Mesodermal cell (in vitro differentiated cells): Measurements from ENCODE around the gene DZIP1L.

Source experiments
- H3K27ac ChIP-seq: 2 replicates; pipeline ENCODE4 v1.7.0; 2013; ENCODE audit warnings: mild to moderate bottlenecking, low read depth, low read length, moderate library complexity; ENCODE audit not compliant: severe bottlenecking
- H3K36me3 ChIP-seq: 2 replicates; pipeline ENCODE4 v1.7.1; 2013; ENCODE audit warnings: mild to moderate bottlenecking, low read length, moderate library complexity; ENCODE audit not compliant: control insufficient read depth, insufficient read depth
- H3K4me1 ChIP-seq: one replicate; pipeline ENCODE4 v1.7.1; 2013; ENCODE audit warnings: mild to moderate bottlenecking, low read length; ENCODE audit not compliant: insufficient read depth, control insufficient read depth, poor library complexity, severe bottlenecking
- H3K4me3 ChIP-seq: 2 replicates; pipeline ENCODE4 v1.7.0; 2013; ENCODE audit warnings: low read length, control low read depth, mild to moderate bottlenecking; ENCODE audit not compliant: insufficient read depth, poor library complexity, severe bottlenecking; ENCODE audit errors: extremely low read depth
- H3K9me3 ChIP-seq: 2 replicates; pipeline ENCODE4 v1.7.1; 2013; ENCODE audit warnings: mild to moderate bottlenecking, low read length, moderate library complexity; ENCODE audit not compliant: control insufficient read depth
- WGBS, 2 experiments: methylation state at CpG; one replicate each; pipeline ENCODE4 v1.1.5; 2013; ENCODE audit warnings: missing lambda C conversion rate in 2 of 2; ENCODE audit not compliant: insufficient coverage in 2 of 2; 5-methylcytosine and 5-hydroxymethylcytosine counted together

Gene DZIP1L

DNA sequence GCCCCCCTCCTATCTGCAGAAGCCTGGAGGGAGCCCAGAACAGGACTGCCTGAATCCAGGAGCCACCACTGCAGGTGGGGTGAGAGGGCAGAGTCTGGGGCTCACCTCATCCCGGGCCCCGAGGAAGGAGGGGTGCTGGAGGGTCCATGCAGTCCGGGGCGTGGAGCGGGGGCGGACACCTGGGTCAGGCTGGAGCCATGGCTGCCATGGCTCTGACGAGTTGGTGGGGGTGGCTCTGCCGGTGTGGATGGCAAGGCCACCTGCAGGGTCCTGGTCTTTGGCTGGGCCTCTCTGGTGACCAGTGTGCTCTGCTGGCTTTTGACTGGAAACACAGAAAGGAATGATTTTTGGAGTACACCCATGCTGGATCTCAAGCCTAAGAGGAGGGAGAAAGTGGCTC is 47.4 kb downstream of the DZIP1L start:
- Histone ChIP-seq H3K4me3 (no peak overlapping the region), H3K4me1 (no peaks in the 10 kb centered on the region), H3K36me3 (peaks cover 82% of the 10 kb centered on the region), H3K9me3 (no peaks in the 10 kb centered on the region), H3K27ac (no peak overlapping the region)
- WGBS, 2 experiments = 76 to 79% methylated on average over 8 of the region's 8 CpGs

GRCh38 chr3:138066972-138067371 is 48.4 kb downstream of the DZIP1L start:
- no peak overlapping the region for H3K4me3 ChIP-seq
- peaks cover 86% of the 10 kb centered on the region for H3K36me3 ChIP-seq
- no peaks in the 10 kb centered on the region for H3K9me3 ChIP-seq
- WGBS, 2 experiments = 100% methylated on average over 1 of the region's 3 CpGs
- H3K27ac ChIP-seq = no peak overlapping the region
- H3K4me1 ChIP-seq = no peaks in the 10 kb centered on the region

GRCh38 chr3:138066383-138066782 is 49.0 kb downstream of the DZIP1L start:
- H3K9me3 ChIP-seq = no peaks in the 10 kb centered on the region
- H3K4me1 ChIP-seq = peaks cover under 1% of the 10 kb centered on the region
- H3K36me3 ChIP-seq = peaks cover 81% of the 10 kb centered on the region
- no peak overlapping the region for H3K4me3 ChIP-seq
- WGBS, 2 experiments = 92% methylated on average over 3 to 6 of the region's 8 CpGs
- H3K27ac ChIP-seq = no peak overlapping the region

GRCh38 chr3:138065949-138066348 is 49.5 kb downstream of the DZIP1L start:
- Histone ChIP-seq H3K36me3 (peaks cover 76% of the 10 kb centered on the region), H3K9me3 (no peaks in the 10 kb centered on the region), H3K27ac (no peak overlapping the region), H3K4me1 (peaks cover 4% of the 10 kb centered on the region), H3K4me3 (no peak overlapping the region)
- WGBS, 2 experiments = 100% methylated on average over 2 of the region's 2 CpGs; no CpG with 5 or more reads in 1 of the 2 experiments

GRCh38 chr3:138063416-138063815 is 52.0 kb downstream of the DZIP1L start:
- no peak overlapping the region for H3K27ac ChIP-seq
- H3K36me3 ChIP-seq = peaks cover 70% of the 10 kb centered on the region
- H3K4me3 ChIP-seq = no peak overlapping the region
- H3K4me1 ChIP-seq = peaks cover 5% of the 10 kb centered on the region
- 91 to 100% methylated on average over 1 of the region's 4 CpGs for WGBS, 2 experiments
- H3K9me3 ChIP-seq = no peaks in the 10 kb centered on the region

- Histone ChIP-seq H3K4me1 (peaks cover 5% of the 10 kb centered on the region), H3K27ac (no peak overlapping the region), H3K4me3 (no peak overlapping the region), H3K9me3 (no peaks in the 10 kb centered on the region), H3K36me3 (peaks cover 62% of the 10 kb centered on the region)
- 80 to 100% methylated on average over 1 of the region's 1 CpG for WGBS, 2 experiments
These were observed 52.8 kb downstream of the DZIP1L start for GRCh38 chr3:138062626-138063025.

GRCh38 chr3:138062037-138062436 is 53.4 kb downstream of the DZIP1L start:
- H3K27ac ChIP-seq = no peak overlapping the region
- H3K36me3 ChIP-seq = peaks cover 56% of the 10 kb centered on the region
- H3K4me3 ChIP-seq = no peak overlapping the region
- H3K9me3 ChIP-seq = no peaks in the 10 kb centered on the region
- peaks cover 5% of the 10 kb centered on the region for H3K4me1 ChIP-seq
- WGBS, 2 experiments = 100% methylated on average over 2 of the region's 2 CpGs

GRCh38 chr3:138060792-138061191 is 54.6 kb downstream of the DZIP1L start:
- Histone ChIP-seq H3K27ac (no peak overlapping the region), H3K36me3 (peaks cover 49% of the 10 kb centered on the region), H3K9me3 (no peaks in the 10 kb centered on the region), H3K4me1 (peaks cover 5% of the 10 kb centered on the region), H3K4me3 (no peak overlapping the region)
- no CpG with 5 or more reads among the region's 2 CpGs for WGBS, 2 experiments

- H3K4me1 ChIP-seq = peaks cover 5% of the 10 kb centered on the region
- H3K27ac ChIP-seq = no peak overlapping the region
- H3K36me3 ChIP-seq = peaks cover 36% of the 10 kb centered on the region
- H3K9me3 ChIP-seq = no peaks in the 10 kb centered on the region
- H3K4me3 ChIP-seq = no peak overlapping the region
These were observed 56.1 kb downstream of the DZIP1L start for GRCh38 chr3:138059261-138059660.

DNA sequence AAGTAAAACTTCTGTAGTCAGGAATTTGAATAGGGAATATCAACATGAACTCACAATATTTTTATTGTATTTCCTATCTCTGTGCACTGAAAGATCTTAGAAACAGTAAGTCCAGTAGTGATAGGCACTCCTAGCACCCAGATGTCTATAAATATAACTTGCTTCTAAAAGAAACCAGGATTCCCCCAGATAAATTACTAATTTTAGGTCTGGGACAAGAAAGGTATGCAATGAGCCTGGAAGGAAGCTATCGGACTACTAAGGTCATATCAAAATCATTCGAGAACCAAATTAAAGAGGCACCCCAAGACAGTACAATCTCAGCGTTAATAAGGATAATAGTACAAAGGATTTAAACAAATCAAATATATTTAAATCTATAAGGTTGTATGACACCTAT is 58.0 kb downstream of the DZIP1L start:
- Histone ChIP-seq H3K9me3 (no peaks in the 10 kb centered on the region), H3K36me3 (peaks cover 24% of the 10 kb centered on the region), H3K27ac (no peak overlapping the region), H3K4me1 (peaks cover 5% of the 10 kb centered on the region), H3K4me3 (no peak overlapping the region)
- no CpG with 5 or more reads among the region's 3 CpGs for WGBS, 2 experiments

GRCh38 chr3:138054057-138054456 is 61.4 kb downstream of the DZIP1L start:
- H3K4me1 ChIP-seq = peaks cover under 1% of the 10 kb centered on the region
- H3K27ac ChIP-seq = no peak overlapping the region
- peaks cover 25% of the 10 kb centered on the region for H3K36me3 ChIP-seq
- H3K4me3 ChIP-seq = no peak overlapping the region
- WGBS, 2 experiments = no CpG with 5 or more reads among the region's 1 CpG
- H3K9me3 ChIP-seq = no peaks in the 10 kb centered on the region
